Lung (tissue), 12 donors: ENCODE results near the gene MOB3B. TPM values are rescaled to one million over a fixed set of nuclear protein-coding genes. Genes with fewer than 3 reads are reported as not detected.

ENCODE experiments used
- ATAC-seq: fragments of 200-7000 bp; cut with Tn5 transposase; one replicate; pipeline ENCODE4 v1.9.1; 2020; ENCODE audit warnings: moderate number of reproducible peaks; ENCODE audit not compliant: insufficient read depth, low FRiP score
- DNase-seq, 3 donors: peaks; one replicate each; pipeline ENCODE4 v3.0.0-alpha.2; 2013 to 2017
- H3K27ac ChIP-seq, 2 donors: one replicate each; pipeline ENCODE4 v1.5.1; 2013; ENCODE audit warnings: mild to moderate bottlenecking in 2 of 2, moderate library complexity in 2 of 2, control low read depth in 1 of 2, inconsistent platforms in 1 of 2, low read depth in 1 of 2, low read length in 1 of 2
- H3K27me3 ChIP-seq, 3 donors: one replicate each; pipeline ENCODE4 v1.5.1; 2013; ENCODE audit warnings: low read length in 2 of 3; ENCODE audit not compliant: control insufficient read depth in 3 of 3, insufficient read depth in 3 of 3
- H3K36me3 ChIP-seq, 4 donors: one replicate each; pipeline ENCODE4 v1.5.1; 2013; ENCODE audit warnings: low read length in 4 of 4, mild to moderate bottlenecking in 1 of 4, moderate library complexity in 1 of 4; ENCODE audit not compliant: control insufficient read depth in 4 of 4, insufficient read depth in 4 of 4
- H3K4me1 ChIP-seq, 5 donors: one replicate each; pipeline ENCODE4 v1.5.1; 2013; ENCODE audit warnings: low read length in 5 of 5, mild to moderate bottlenecking in 2 of 5, moderate library complexity in 1 of 5; ENCODE audit not compliant: control insufficient read depth in 5 of 5, insufficient read depth in 5 of 5
- H3K4me3 ChIP-seq: one replicate; pipeline ENCODE4 v1.5.1; 2013; ENCODE audit warnings: mild to moderate bottlenecking, control low read depth, moderate library complexity
- H3K9ac ChIP-seq, 2 donors: one replicate each; pipeline ENCODE4 v1.5.1; 2013; ENCODE audit warnings: low read length in 2 of 2, control low read depth in 1 of 2; ENCODE audit not compliant: insufficient read depth in 1 of 2
- H3K9me3 ChIP-seq, 4 donors: one replicate each; pipeline ENCODE4 v1.5.1; 2013; ENCODE audit warnings: low read length in 3 of 4, mild to moderate bottlenecking in 1 of 4, moderate library complexity in 1 of 4; ENCODE audit not compliant: control insufficient read depth in 4 of 4, insufficient read depth in 3 of 4
- CTCF ChIP-seq: IDR thresholded peaks from 2 replicates; pipeline ENCODE4 v1.5.1; 2012; ENCODE audit warnings: mild to moderate bottlenecking; ENCODE audit errors: control extremely low read depth, extremely low read depth
- WGBS, 2 donors: extraction: QIAGEN DNeasy Blood & Tissue Kit; methylation state at CpG; one replicate each; pipeline ENCODE4 v1.1.7; 2013; 5-methylcytosine and 5-hydroxymethylcytosine counted together
- polyA plus RNA-seq, 2 donors: library from polyadenylated mRNA; stranded (reverse); fragments of 200-250 nt; gene quantifications; one replicate each; pipeline ENCODE4 v1.2.1, GENCODE V29; 2013
- total RNA-seq, 2 donors: library from RNA; depleted of rRNA in 1 of 2; stranded (reverse); fragments of >200 nt in 1 of 2; gene quantifications; one replicate each; pipeline ENCODE4 v1.2.1, GENCODE V29; 2014 to 2021
- donor health status: control.
- donor health status: control.
- donor health status: Bipolar disorder and iron deficiency.
- donor health status: healthy.
- donor health status: DM: yes; HTN: yes; CAD: no.

Gene MOB3B
- total and polyA plus RNA-seq, 4 donors: 1.6 to 12.9 (median 6.4) TPM

DNA sequence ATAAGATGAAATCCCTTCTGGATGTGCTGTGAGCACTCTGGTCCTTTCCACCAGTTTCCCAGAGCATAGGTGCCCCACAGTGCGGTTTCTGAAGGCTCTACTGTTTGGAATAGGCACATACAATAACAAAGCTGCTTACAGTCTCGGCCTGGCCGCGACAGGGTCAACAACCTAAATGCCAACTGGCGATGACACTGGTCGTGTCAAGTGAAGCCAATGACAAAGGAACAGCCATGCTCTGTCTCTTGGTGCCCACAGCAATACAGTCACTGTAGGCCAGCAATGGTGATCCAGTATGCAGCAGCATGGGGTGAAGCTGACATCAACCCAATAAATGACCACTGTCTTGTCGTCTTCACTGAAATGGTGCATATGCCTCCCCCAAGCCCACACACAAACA, 184.8 kb downstream of the MOB3B start:
- ATAC-seq: no peak
- whole genome bisulfite sequencing, 2 donors: 95 to 96% methylated on average over 7 of the region's 7 CpGs
- no peaks in the 10 kb centered on the region for H3K9me3 ChIP-seq
- DNase-seq: no peak
- no peaks in the 10 kb centered on the region for H3K36me3 ChIP-seq
- no peak overlapping the region for H3K4me3 ChIP-seq
- H3K27me3 ChIP-seq: no peaks in the 10 kb centered on the region
- no peak for TF ChIP-seq CTCF
- H3K27ac ChIP-seq: no peak overlapping the region
- no peak overlapping the region for H3K9ac ChIP-seq
- peaks cover 0 to 40% (median 7%) of the 10 kb centered on the region in 5 donors for H3K4me1 ChIP-seq

GRCh38 chr9:27341545-27342294, 187.9 kb downstream of the MOB3B start:
- DNase-seq (no peak), ATAC-seq (no peak)
- Histone ChIP-seq H3K4me3 (no peak overlapping the region), H3K9me3 (no peaks in the 10 kb centered on the region), H3K36me3 (no peaks in the 10 kb centered on the region), H3K9ac (no peak overlapping the region), H3K27me3 (no peaks in the 10 kb centered on the region), H3K27ac (no peak overlapping the region), H3K4me1 (peaks cover 0 to 58% (median 27%) of the 10 kb centered on the region in 5 donors)
- WGBS, 2 donors: 84 to 88% methylated on average over 9 of the region's 9 CpGs
- no peak for TF ChIP-seq CTCF

DNA sequence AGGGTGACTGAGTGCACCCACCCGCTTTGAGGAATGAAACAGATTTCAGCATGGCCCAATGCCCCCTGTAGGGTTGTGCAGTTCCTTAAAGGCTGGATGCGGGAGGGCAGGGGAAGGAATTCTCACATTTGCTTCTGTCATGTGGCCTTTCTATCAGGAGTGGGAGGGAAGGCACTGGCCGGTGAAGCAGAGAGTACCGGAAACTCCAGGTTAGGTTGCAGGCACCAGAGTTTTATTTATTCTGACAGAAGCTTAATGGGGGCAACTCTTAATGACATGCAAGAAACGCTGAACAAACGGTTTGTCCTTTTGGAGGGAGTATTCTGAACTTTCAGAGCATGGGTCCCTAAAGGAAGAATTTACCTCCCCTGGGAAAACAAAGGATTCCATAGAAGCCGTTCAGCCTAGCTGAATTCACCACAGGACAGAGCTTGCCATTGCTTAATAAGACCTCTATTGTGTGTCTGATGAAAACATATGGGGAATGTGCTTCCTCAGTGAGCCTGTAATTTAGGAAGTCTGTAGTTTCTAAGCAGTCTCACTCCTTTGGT, 188.6 kb downstream of the MOB3B start:
- H3K27ac ChIP-seq: peak overlapping the region in 1 of 2 donors; percentile 43
- DNase-seq (no peak), ATAC-seq (no peak)
- WGBS, 2 donors: 74 to 81% methylated on average over 7 of the region's 7 CpGs
- TF ChIP-seq CTCF: no peak
- H3K9me3 ChIP-seq: no peaks in the 10 kb centered on the region
- peak overlapping the region in 1 of 2 donors; percentile 42 for H3K9ac ChIP-seq
- no peak overlapping the region for H3K4me3 ChIP-seq
- H3K27me3 ChIP-seq: no peaks in the 10 kb centered on the region
- no peaks in the 10 kb centered on the region for H3K36me3 ChIP-seq
- peaks cover 0 to 59% (median 30%) of the 10 kb centered on the region in 5 donors for H3K4me1 ChIP-seq
